ENCODE measurements around the gene KIAA1328.

The KIAA1328 gene

GRCh38 chr18:37230768-37231167, 401.8 kb downstream of the KIAA1328 start:
- no peak for TF ChIP-seq GATA1 (IDR thresholded peaks at IDR 0.05; ENCODE audit: low read depth, low read length)
- TF ChIP-seq POLR2A (IDR thresholded peaks at IDR 0.05; ENCODE audit: low read length), result no peak
- no peak for DNase-seq

- TF ChIP-seq GATA1 (IDR thresholded peaks at IDR 0.05; ENCODE audit: low read depth, low read length), result no peak
- no peak for TF ChIP-seq POLR2A (IDR thresholded peaks at IDR 0.05; ENCODE audit: low read length)
- DNase-seq, result no peak
Observed at GRCh38 chr18:37231251-37231650, 402.3 kb downstream of the KIAA1328 start.

DNA sequence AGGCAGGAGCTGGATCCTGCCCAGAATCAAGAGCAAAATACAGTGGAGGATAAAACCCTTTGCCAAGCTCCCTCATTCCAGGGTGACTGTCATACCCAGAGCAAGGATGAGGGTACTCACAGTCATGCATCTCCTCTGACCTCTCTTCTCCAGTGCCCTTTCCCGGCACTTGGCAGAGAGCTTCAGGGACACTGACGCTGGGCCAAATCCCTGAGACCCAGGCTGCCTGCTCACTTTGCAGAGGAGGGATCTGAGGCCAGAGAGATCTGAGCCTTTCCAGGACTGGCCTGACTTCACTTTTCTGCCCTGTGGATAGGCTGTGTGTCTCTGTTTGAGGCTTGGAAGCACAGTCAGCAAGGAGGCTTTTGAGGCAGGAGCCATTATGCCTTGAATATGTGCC, 406.7 kb downstream of the KIAA1328 start:
- TF ChIP-seq POLR2A (IDR thresholded peaks at IDR 0.05; ENCODE audit: low read length), result no peak
- TF ChIP-seq GATA1 (IDR thresholded peaks at IDR 0.05; ENCODE audit: low read depth, low read length), result no peak
- DNase-seq, result no peak

- no peak for DNase-seq
- TF ChIP-seq POLR2A (IDR thresholded peaks at IDR 0.05; ENCODE audit: low read length) (no peak), GATA1 (IDR thresholded peaks at IDR 0.05; ENCODE audit: low read depth, low read length) (no peak)
Observed at GRCh38 chr18:37238282-37239108, 409.6 kb downstream of the KIAA1328 start.

GRCh38 chr18:37242091-37242490, 413.2 kb downstream of the KIAA1328 start:
- TF ChIP-seq GATA1 (IDR thresholded peaks at IDR 0.05; ENCODE audit: low read depth, low read length), result no peak
- no peak for TF ChIP-seq POLR2A (IDR thresholded peaks at IDR 0.05; ENCODE audit: low read length)
- DNase-seq, result no peak

DNA sequence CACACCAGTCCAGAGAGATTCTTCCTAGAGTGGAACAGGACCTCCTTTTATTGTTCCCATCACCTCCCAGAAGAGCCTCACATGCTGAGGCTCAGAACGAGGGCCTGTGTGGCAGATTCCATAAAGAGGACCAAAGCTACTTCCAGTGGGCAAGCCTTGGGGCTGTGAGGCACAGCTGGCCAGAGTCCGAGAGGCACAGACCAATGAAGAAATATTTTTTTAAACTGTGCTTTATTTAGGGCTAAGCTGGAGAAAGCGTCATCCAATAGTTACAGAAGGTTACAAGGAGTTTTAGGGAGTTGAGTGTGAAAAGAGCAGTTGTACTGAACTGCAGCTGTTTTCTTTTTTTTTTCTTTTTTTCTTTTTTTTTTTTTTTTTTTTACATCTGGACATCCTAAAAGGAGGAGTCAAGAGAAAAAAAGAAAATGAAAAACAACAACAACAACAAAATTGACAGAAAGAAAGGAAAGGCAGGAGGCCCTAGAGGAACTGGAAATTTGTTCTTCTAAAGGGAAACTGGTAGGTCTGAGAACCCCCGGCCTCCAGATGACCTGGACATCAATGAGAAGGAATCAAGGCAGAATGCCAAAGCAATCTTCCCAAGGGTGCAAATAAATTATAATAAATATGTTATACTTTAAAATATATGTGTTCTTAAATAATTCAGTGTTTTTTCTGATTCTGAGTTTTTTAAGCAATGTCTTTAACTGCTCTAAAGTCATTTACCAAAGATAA, 414.1 kb downstream of the KIAA1328 start:
- no peak for TF ChIP-seq GATA1 (IDR thresholded peaks at IDR 0.05; ENCODE audit: low read depth, low read length)
- TF ChIP-seq POLR2A (IDR thresholded peaks at IDR 0.05; ENCODE audit: low read length), result no peak
- no peak for DNase-seq

DNA sequence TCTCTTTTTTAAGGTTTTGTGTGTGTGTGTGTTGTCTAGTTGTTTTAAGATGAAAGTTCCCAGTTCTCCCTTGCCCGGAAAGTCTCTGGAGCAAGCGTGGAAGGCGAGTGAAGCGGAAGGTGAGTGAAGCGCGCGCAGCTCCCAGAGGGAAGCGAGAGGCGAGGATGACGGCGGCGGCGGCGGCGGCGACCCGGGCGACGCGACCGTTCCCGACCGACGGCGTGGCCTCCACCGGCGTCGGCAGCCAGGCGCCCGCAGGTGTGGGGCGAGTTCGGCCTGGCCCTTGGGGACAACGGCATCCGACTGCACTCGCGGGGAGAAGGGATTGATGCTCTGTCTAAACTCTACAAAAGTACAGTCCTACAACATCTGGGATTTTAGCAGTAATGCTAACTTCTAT, 414.8 kb downstream of the KIAA1328 start:
- no peak for DNase-seq
- TF ChIP-seq POLR2A (IDR thresholded peaks at IDR 0.05; ENCODE audit: low read length), result no peak
- no peak for TF ChIP-seq GATA1 (IDR thresholded peaks at IDR 0.05; ENCODE audit: low read depth, low read length)

DNA sequence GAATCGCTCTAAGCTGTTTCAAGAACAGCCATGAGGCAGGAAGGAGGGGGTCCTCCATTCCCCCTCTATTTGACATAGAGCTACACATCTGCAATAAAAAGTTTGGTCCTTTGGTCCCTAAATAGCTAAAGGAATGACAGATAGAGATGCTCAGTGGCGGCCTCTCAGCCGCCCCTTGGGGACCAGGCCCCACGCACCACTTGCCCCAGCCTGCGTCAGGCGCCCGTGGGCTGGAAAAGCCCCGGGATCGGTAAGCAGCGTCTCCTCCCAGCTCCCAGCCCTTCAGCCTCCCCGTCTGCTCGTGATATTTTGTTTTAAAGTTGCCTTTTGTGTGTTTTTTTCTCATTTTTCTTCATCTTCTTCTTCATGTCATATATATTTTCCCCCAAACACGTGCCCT, 415.7 kb downstream of the KIAA1328 start:
- DNase-seq, result no peak
- no peak for TF ChIP-seq GATA1 (IDR thresholded peaks at IDR 0.05; ENCODE audit: low read depth, low read length)
- TF ChIP-seq POLR2A (IDR thresholded peaks at IDR 0.05; ENCODE audit: low read length), result no peak

GRCh38 chr18:37246779-37247340, 417.9 kb downstream of the KIAA1328 start:
- TF ChIP-seq POLR2A (IDR thresholded peaks at IDR 0.05; ENCODE audit: low read length) (no peak), GATA1 (IDR thresholded peaks at IDR 0.05; ENCODE audit: low read depth, low read length) (no peak)
- DNase-seq, result no peak

DNA sequence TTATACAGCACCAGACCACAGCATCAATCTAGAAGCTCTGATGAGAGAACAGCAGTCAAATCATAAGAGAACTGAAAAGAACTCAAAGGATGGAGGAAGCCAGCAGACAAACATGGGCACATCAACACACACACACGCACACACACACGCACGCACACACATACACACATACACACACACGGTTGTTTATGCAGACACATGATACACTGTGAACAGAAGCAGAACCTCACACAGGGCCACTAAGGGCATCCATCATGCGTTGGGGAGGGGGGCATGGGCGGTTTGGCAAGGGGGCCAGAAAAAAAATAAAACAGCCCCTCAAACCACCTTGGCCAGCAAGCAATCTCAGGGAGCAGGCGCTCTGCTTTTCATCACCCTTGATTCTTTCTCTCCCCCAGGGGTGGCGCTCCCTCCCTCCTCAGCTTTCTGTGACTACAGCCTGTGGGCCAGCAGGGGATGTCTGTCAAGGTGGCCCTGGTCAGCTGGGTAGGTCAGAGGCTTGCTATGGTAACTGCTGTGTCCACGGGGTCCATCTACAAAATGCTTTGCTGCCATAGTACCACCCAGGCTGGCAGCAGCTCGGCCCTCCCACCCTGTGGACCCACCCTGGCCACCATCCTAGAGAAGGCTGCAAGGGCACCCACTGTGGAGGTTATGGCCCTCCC, 418.7 kb downstream of the KIAA1328 start:
- DNase-seq, result no peak
- TF ChIP-seq POLR2A (IDR thresholded peaks at IDR 0.05; ENCODE audit: low read length) (no peak), GATA1 (IDR thresholded peaks at IDR 0.05; ENCODE audit: low read depth, low read length) (no peak)

DNA sequence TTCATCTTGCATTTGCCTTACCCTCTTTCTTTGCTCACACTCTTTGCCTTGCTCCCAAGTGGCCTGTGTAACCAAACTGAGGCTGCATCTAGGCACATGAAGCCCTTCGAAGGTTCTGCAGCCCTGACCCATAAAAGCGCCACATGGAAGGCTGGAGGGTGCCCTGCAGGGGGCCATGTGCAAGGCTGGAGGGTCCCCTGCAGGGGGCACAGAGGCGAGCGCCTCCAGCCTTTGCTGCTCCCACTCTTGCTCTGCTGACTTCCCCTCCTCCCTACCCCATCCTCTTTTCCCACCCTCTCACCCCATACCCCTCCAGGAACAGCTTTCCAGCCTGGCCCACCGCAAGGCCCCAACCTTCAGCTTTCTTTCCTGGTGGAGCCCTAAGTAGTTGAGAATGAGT, 419.4 kb downstream of the KIAA1328 start:
- DNase-seq, result no peak
- TF ChIP-seq POLR2A (IDR thresholded peaks at IDR 0.05; ENCODE audit: low read length) (no peak), GATA1 (IDR thresholded peaks at IDR 0.05; ENCODE audit: low read depth, low read length) (no peak)

GRCh38 chr18:37249171-37249886, 420.4 kb downstream of the KIAA1328 start:
- no peak for TF ChIP-seq POLR2A (IDR thresholded peaks at IDR 0.05; ENCODE audit: low read length)
- no peak for TF ChIP-seq GATA1 (IDR thresholded peaks at IDR 0.05; ENCODE audit: low read depth, low read length)

GRCh38 chr18:37249895-37250618, 421.1 kb downstream of the KIAA1328 start:
- DNase-seq, result no peak
- TF ChIP-seq POLR2A (IDR thresholded peaks at IDR 0.05; ENCODE audit: low read length), result no peak

More at GRCh38 chr18:37249171-37249886, 420.4 kb downstream of the KIAA1328 start:
- no peak for DNase-seq

Measured in erythroblast (primary cell).